HL-60 (cell line): Measurements from ENCODE around the gene DIO1.
A peak's percentile ranks its signal among the peaks of the same experiment; 100 is the strongest.

Experiments
- CTCF ChIP-seq: IDR thresholded peaks from one replicate; pipeline ENCODE4 v1.5.1; 2011; ENCODE audit warnings: low read length, control low read depth, inconsistent platforms; ENCODE audit not compliant: insufficient read depth
- REST ChIP-seq: IDR thresholded peaks from 2 replicates; pipeline ENCODE4 v1.6.1; 2012; ENCODE audit warnings: low read depth; ENCODE audit not compliant: insufficient replicate concordance

GRCh38 chr1:53860967-53861411 lies 33.0 kb upstream of the DIO1 start:
- peak; percentile 92 for TF ChIP-seq CTCF
- TF ChIP-seq REST, result no peak
